Measurements from ENCODE around the gene OXER1.

DNA sequence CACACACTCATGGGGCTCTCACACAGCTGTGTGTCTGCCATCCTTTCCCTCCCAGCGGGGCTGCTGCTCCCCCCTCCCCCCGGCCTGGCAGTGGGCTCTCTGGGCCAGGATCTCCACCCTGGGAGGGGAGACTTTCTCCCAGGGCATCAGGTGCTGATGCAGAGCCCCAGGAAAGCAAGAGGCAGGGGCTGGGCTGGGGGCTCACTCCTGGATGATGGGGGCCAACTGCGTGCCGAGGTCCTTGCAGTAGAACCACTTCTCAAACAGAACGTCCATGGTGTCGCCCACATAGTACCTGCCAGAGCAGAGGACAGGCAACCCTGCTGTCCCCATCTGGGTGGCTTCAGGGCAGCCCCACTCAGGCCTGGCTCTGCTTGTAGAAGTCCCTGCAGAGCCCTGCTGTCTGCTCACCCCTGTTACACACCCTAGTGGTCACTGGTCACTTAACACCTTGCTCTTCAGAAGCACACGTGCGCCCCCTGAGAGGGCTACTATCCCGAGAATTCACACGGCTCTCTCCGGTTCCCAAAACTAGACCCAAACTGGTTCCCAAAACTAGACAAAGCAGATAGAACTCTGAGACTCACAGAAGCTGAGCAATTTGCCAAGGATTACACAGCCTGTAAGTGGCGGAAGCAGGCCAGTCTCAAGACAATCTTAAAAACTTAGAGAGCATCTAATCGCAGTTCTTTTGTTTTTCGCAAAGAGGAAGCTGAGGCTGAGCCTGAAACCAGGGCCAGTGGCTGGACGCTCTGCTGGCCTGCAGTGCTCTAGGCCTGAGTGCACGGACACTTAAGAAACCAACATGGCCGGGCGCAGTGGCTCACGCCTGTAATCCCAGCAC is 6.6 kb upstream of the OXER1 start:
- TF ChIP-seq POLR2A (IDR thresholded peaks at IDR 0.05), result no peak
- TF ChIP-seq, protein P1, sequence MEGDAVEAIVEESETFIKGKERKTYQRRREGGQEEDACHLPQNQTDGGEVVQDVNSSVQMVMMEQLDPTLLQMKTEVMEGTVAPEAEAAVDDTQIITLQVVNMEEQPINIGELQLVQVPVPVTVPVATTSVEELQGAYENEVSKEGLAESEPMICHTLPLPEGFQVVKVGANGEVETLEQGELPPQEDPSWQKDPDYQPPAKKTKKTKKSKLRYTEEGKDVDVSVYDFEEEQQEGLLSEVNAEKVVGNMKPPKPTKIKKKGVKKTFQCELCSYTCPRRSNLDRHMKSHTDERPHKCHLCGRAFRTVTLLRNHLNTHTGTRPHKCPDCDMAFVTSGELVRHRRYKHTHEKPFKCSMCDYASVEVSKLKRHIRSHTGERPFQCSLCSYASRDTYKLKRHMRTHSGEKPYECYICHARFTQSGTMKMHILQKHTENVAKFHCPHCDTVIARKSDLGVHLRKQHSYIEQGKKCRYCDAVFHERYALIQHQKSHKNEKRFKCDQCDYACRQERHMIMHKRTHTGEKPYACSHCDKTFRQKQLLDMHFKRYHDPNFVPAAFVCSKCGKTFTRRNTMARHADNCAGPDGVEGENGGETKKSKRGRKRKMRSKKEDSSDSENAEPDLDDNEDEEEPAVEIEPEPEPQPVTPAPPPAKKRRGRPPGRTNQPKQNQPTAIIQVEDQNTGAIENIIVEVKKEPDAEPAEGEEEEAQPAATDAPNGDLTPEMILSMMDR (IDR thresholded peaks at IDR 0.05), result peak in 4 of 6 experiments; percentile 8 to 57 (median 36)

All from thyroid gland (tissue), 4 donors.